ENCODE measurements around the gene STS. TPM values are rescaled to one million over a fixed set of nuclear protein-coding genes. Genes with fewer than 3 reads are reported as not detected.

Gene STS
- total and polyA plus RNA-seq, 2 experiments from 2014 or later: 0.44 to 1.7 TPM

- no peak for TF ChIP-seq STAT1 (IDR thresholded peaks at IDR 0.05; ENCODE audit: unreplicated experiment)
- no peak for TF ChIP-seq ZNF331 (CRISPR knock-in tag; IDR thresholded peaks at IDR 0.05; ENCODE audit: low read depth)
- no peak for TF ChIP-seq POLR2AphosphoS5 (IDR thresholded peaks at IDR 0.05; ENCODE audit: low read depth)
- TF ChIP-seq ZNF114 (CRISPR knock-in tag; IDR thresholded peaks at IDR 0.05): no peak
- TF ChIP-seq EZH2 (IDR thresholded peaks at IDR 0.05; ENCODE audit: low read depth, unreplicated experiment): no peak
- no peak for TF ChIP-seq NANOG (IDR thresholded peaks at IDR 0.05; ENCODE audit: borderline replicate concordance)
- TF ChIP-seq EZH2phosphoT487 (IDR thresholded peaks at IDR 0.05; ENCODE audit: unreplicated experiment): no peak
- ATAC-seq (no peak), DNase-seq (ENCODE audit: low spot score) (no peak)
- no peaks in the 10 kb centered on the region for H3K27me3 ChIP-seq (ENCODE audit: insufficient read depth)
- H3K4me2 ChIP-seq: no peak overlapping the region
- H3F3A ChIP-seq (replicated peaks; ENCODE audit: low read depth): no peaks in the 10 kb centered on the region
- H3K79me2 ChIP-seq (replicated peaks; ENCODE audit: insufficient read depth): 0 out of 2 replicates have a peak, but pooled peaks cover 3% of the 10 kb centered on the region
- H3K36me3 ChIP-seq (ENCODE audit: insufficient read depth): no peaks in the 10 kb centered on the region
- H3K4me3 ChIP-seq: no peak overlapping the region
- no peak overlapping the region for H2AFZ ChIP-seq
- H3K27ac ChIP-seq (ENCODE audit: low read depth): no peak overlapping the region
- Mint-ChIP-seq H3K36me3 (ENCODE audit: low read depth) (peaks cover 14% of the 10 kb centered on the region), H3K9me3 (no peaks in the 10 kb centered on the region), H3K4me3 (no peak overlapping the region), H3K4me1 (peaks cover 11% of the 10 kb centered on the region), H3K27me3 (ENCODE audit: insufficient read depth, low read depth, poor library complexity) (peaks cover 4% of the 10 kb centered on the region), H3K27ac (no peak overlapping the region)
- H4K20me1 ChIP-seq (replicated peaks; ENCODE audit: insufficient read depth): no peaks in the 10 kb centered on the region
- peaks cover 7% of the 10 kb centered on the region; the same call in 1 of the 2 replicates for H3K4me1 ChIP-seq (ENCODE audit: insufficient read depth)
- H3K9me2 ChIP-seq (ENCODE audit: insufficient read depth): no peaks in the 10 kb centered on the region
Observed at GRCh38 chrX:7102119-7102518, 45.4 kb upstream of the STS start.

- H3K4me3 Mint-ChIP-seq: no peak overlapping the region
- H3K36me3 Mint-ChIP-seq (ENCODE audit: low read depth): peaks cover 13% of the 10 kb centered on the region
- peaks cover 3% of the 10 kb centered on the region for H3K27me3 Mint-ChIP-seq (ENCODE audit: insufficient read depth, low read depth, poor library complexity)
- H3K27ac Mint-ChIP-seq: no peak overlapping the region
- Histone ChIP-seq H3K4me1 (ENCODE audit: insufficient read depth) (peaks cover 11% of the 10 kb centered on the region; the same call in 1 of the 2 replicates), H3K4me2 (no peak overlapping the region), H3K36me3 (ENCODE audit: insufficient read depth) (no peaks in the 10 kb centered on the region), H3K4me3 (no peak overlapping the region), H3K9me2 (ENCODE audit: insufficient read depth) (no peaks in the 10 kb centered on the region), H3F3A (replicated peaks; ENCODE audit: low read depth) (no peaks in the 10 kb centered on the region), H3K27me3 (ENCODE audit: insufficient read depth) (no peaks in the 10 kb centered on the region), H3K79me2 (replicated peaks; ENCODE audit: insufficient read depth) (no peaks in the 10 kb centered on the region), H3K27ac (ENCODE audit: low read depth) (no peak overlapping the region), H2AFZ (no peak overlapping the region), H4K20me1 (replicated peaks; ENCODE audit: insufficient read depth) (no peaks in the 10 kb centered on the region)
- no peaks in the 10 kb centered on the region for H3K9me3 Mint-ChIP-seq
- H3K4me1 Mint-ChIP-seq: peaks cover 21% of the 10 kb centered on the region
- no peak for ATAC-seq
- DNase-seq (ENCODE audit: low spot score): no peak
- TF ChIP-seq JUNB (IDR thresholded peaks at IDR 0.05; ENCODE audit: unreplicated experiment) (no peak), POLR2AphosphoS5 (IDR thresholded peaks at IDR 0.05; ENCODE audit: low read depth) (no peak), ZNF114 (CRISPR knock-in tag; IDR thresholded peaks at IDR 0.05) (no peak), CTCF (conservative IDR thresholded peaks at IDR 0.05; ENCODE audit: low read depth in 2 of 2) (no peak), STAT1 (IDR thresholded peaks at IDR 0.05; ENCODE audit: unreplicated experiment) (no peak), NANOG (IDR thresholded peaks at IDR 0.05; ENCODE audit: borderline replicate concordance) (no peak), CREB1 (CRISPR knock-in tag; IDR thresholded peaks at IDR 0.05; ENCODE audit: low read depth) (no peak), ZNF462 (CRISPR knock-in tag; IDR thresholded peaks at IDR 0.05) (no peak), ZNF331 (CRISPR knock-in tag; IDR thresholded peaks at IDR 0.05; ENCODE audit: low read depth) (no peak), EZH2phosphoT487 (IDR thresholded peaks at IDR 0.05; ENCODE audit: unreplicated experiment) (no peak), EZH2 (IDR thresholded peaks at IDR 0.05; ENCODE audit: low read depth, unreplicated experiment) (no peak)
- TF ChIP-seq, protein P1, sequence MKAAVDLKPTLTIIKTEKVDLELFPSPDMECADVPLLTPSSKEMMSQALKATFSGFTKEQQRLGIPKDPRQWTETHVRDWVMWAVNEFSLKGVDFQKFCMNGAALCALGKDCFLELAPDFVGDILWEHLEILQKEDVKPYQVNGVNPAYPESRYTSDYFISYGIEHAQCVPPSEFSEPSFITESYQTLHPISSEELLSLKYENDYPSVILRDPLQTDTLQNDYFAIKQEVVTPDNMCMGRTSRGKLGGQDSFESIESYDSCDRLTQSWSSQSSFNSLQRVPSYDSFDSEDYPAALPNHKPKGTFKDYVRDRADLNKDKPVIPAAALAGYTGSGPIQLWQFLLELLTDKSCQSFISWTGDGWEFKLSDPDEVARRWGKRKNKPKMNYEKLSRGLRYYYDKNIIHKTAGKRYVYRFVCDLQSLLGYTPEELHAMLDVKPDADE (IDR thresholded peaks at IDR 0.05): no peak
Observed at GRCh38 chrX:7106649-7107048, 40.9 kb upstream of the STS start.

Data from GM23338 (cell line).